Uterus (tissue), 2 donors: Measurements from ENCODE around the gene FITM1.

Experiments used
- CTCF ChIP-seq, 4 experiments: fragments of 200-600 bp in 2 of 4; fragments of 450-650 bp in 2 of 4; sonication (generic) in 2 of 4; IDR thresholded peaks; one replicate each; pipeline ENCODE4 v1.5.1; 2016 to 2019; ENCODE audit warnings: antibody characterized with exemption in 4 of 4, mild to moderate bottlenecking in 2 of 4, moderate library complexity in 1 of 4
- POLR2A ChIP-seq, 2 donors: fragments of 450-650 bp; IDR thresholded peaks; one replicate each; pipeline ENCODE4 v1.6.1; 2016; ENCODE audit warnings: antibody characterized with exemption in 2 of 2, mild to moderate bottlenecking in 1 of 2, moderate library complexity in 1 of 2

DNA sequence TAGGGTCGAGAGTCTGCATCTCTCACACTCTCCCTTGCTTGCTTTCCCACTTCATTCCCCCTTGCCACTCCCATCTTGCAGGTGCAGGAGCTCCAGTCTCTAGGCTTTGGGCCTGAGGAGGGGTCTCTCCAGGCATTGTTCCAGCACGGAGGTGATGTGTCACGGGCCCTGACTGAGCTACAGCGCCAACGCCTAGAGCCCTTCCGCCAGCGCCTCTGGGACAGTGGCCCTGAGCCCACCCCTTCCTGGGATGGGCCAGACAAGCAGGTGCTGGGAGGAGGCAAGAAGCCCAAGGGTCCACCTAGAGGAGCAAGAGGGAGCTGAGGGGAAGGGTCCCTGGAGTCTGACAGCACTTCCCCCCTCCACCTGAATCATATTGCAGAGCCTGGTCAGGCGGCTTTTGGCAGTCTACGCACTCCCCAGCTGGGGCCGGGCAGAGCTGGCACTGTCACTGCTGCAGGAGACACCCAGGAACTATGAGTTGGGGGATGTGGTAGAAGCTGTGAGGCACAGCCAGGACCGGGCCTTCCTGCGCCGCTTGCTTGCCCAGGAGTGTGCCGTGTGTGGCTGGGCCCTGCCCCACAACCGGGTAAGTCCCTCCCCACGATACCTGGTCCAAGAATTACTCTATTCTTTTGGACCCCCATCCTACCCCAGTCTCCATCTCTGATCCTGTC, 21.1 kb downstream of the FITM1 start:
- TF ChIP-seq CTCF (IDR thresholded peaks at IDR 0.05) (no peak), POLR2A (IDR thresholded peaks at IDR 0.05) (no peak)
